Gastrocnemius medialis (tissue), 4 donors: ENCODE data around the gene HMGN1. TPM values are rescaled to one million over a fixed set of nuclear protein-coding genes. Genes with fewer than 3 reads are reported as not detected.

Experiments used
- ATAC-seq, 2 donors: fragments of 150-250 bp; one replicate each; pipeline ENCODE4 v1.9.1; 2016
- DNase-seq, 2 donors: peaks; one replicate each; pipeline ENCODE4 v3.0.0-alpha.2; 2019
- H3K27ac ChIP-seq, 4 donors: fragments of 200-600 bp; sonication (generic); 1 replicate in 1 of 4; 2 replicates in 3 of 4; pipeline ENCODE4 v1.5.1; 2016 to 2018; ENCODE audit warnings: mild to moderate bottlenecking in 2 of 4, moderate library complexity in 1 of 4
- H3K27me3 ChIP-seq, 3 donors: fragments of 200-600 bp; sonication (generic) in 2 of 3; 1 replicate in 1 of 3; 2 replicates in 2 of 3; pipeline versions ENCODE4 v1.5.1 to v1.6.0; 2016 to 2019; ENCODE audit warnings: mild to moderate bottlenecking in 1 of 3, moderate library complexity in 1 of 3
- H3K36me3 ChIP-seq, 2 donors: fragments of 200-600 bp; sonication (generic) in 1 of 2; one replicate each; pipeline ENCODE4 v1.5.1; 2017 to 2018
- H3K4me1 ChIP-seq, 2 donors: fragments of 200-600 bp; sonication (generic) in 1 of 2; one replicate each; pipeline ENCODE4 v1.5.1; 2016 to 2017; ENCODE audit warnings: mild to moderate bottlenecking in 2 of 2
- H3K4me3 ChIP-seq, 4 donors: fragments of 200-600 bp; sonication (generic) in 3 of 4; 1 replicate in 1 of 4; 2 replicates in 3 of 4; pipeline ENCODE4 v1.5.1; 2016 to 2019; ENCODE audit warnings: mild to moderate bottlenecking in 2 of 4
- H3K9me3 ChIP-seq, 3 donors: fragments of 200-600 bp; sonication (generic) in 2 of 3; 1 replicate in 1 of 3; 2 replicates in 2 of 3; pipeline ENCODE4 v1.5.1; 2016 to 2019
- POLR2A ChIP-seq, 2 donors: fragments of 450-650 bp; IDR thresholded peaks; one replicate each; pipeline ENCODE4 v1.6.1; 2017; ENCODE audit warnings: antibody characterized with exemption in 2 of 2, mild to moderate bottlenecking in 2 of 2, moderate library complexity in 2 of 2
- in situ Hi-C, 4 donors: fragments of 200-750 bp; cut with MboI; loops; one replicate each; pipeline versions ENCODE4 v1.15.0 to v1.8.0; 2017; ENCODE audit warnings: low sequenced_read_pairs in 4 of 4
- intact Hi-C: fragments of 100-400 bp; cut with DNase I; formaldehyde crosslinking; loops from one replicate; pipeline ENCODE4 v1.15.1; 2023; ENCODE audit warnings: low total_unique reads
- total RNA-seq, 4 donors: library from RNA; depleted of rRNA; stranded (reverse); fragments of >200 nt; gene quantifications; one replicate each; pipeline versions ENCODE4 v1.1.0 to v1.2.3, GENCODE V29; 2016
- TF ChIP-seq, protein P1 (sequence below), 5 experiments: fragments of 450-650 bp in 3 of 5; fragments of 200-600 bp in 2 of 5; sonication (generic) in 2 of 5; IDR thresholded peaks in 4 of 5; conservative IDR thresholded peaks in 1 of 5; 1 replicate in 4 of 5; 2 replicates in 1 of 5; pipeline ENCODE4 v1.5.1; 2016 to 2019; ENCODE audit warnings: antibody characterized with exemption in 5 of 5, mild to moderate bottlenecking in 3 of 5, moderate library complexity in 3 of 5

Gene HMGN1
- total RNA-seq, 4 donors from 2014 or later = 7.6 to 16.2 (median 9.1) TPM

DNA sequence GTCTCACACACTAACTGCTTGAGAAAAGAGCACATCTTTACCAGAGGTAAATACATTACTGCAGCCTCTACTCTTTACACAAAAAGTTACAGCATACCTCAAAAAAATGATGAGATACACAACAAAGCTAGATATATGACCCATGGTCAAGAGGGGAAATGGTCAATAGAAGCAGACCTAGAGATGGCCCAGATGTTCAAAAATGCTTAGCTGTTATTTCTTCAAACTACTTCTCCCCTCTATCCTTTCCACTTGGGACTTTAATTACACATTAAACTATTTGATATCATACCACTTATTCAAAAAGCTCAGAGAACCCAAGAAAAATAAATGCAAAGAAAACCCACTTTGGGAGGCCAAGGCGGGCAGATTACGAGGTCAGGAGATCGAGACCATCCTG is 48.3 kb downstream of the HMGN1 start:
- H3K4me1 ChIP-seq = peaks cover 6% of the 10 kb centered on the region in 2 donors
- H3K27ac ChIP-seq = no peak overlapping the region
- ATAC-seq = no peak
- H3K27me3 ChIP-seq = no peaks in the 10 kb centered on the region
- H3K9me3 ChIP-seq = no peaks in the 10 kb centered on the region
- H3K4me3 ChIP-seq = no peak overlapping the region
- TF ChIP-seq, protein P1, sequence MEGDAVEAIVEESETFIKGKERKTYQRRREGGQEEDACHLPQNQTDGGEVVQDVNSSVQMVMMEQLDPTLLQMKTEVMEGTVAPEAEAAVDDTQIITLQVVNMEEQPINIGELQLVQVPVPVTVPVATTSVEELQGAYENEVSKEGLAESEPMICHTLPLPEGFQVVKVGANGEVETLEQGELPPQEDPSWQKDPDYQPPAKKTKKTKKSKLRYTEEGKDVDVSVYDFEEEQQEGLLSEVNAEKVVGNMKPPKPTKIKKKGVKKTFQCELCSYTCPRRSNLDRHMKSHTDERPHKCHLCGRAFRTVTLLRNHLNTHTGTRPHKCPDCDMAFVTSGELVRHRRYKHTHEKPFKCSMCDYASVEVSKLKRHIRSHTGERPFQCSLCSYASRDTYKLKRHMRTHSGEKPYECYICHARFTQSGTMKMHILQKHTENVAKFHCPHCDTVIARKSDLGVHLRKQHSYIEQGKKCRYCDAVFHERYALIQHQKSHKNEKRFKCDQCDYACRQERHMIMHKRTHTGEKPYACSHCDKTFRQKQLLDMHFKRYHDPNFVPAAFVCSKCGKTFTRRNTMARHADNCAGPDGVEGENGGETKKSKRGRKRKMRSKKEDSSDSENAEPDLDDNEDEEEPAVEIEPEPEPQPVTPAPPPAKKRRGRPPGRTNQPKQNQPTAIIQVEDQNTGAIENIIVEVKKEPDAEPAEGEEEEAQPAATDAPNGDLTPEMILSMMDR (IDR thresholded peaks at IDR 0.05 in 4 of 5, conservative IDR thresholded peaks at IDR 0.05 in 1 of 5) = no peak
- no peak for TF ChIP-seq POLR2A (IDR thresholded peaks at IDR 0.05)
- peaks cover 0 to 24% of the 10 kb centered on the region in 2 donors for H3K36me3 ChIP-seq
- in situ Hi-C loops (no loop called here), intact Hi-C loops (no loop called here)
- no peak for DNase-seq

DNA sequence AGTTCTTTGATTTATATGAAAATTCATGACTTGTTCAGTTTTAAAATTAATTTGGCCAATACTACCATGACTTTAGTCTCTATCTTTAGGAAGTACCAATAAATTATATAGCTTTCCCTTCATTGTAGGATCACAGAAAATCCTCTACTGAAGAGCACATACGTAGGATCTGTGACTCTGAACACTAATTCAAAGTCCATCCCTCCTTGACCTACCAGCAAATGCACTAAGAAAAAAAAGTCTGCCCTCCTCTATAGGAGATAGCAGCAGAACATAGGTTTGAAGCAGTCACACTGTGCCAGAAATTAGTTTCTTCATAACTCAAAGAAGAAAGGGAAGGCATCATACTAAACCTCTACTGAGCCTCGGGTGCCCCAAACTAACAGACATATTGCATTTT is 52.0 kb downstream of the HMGN1 start:
- H3K4me1 ChIP-seq = peaks cover 6% of the 10 kb centered on the region in 2 donors
- no peak for ATAC-seq
- in situ Hi-C loops = no loop called here
- intact Hi-C loops = no loop called here
- no peak overlapping the region for H3K27ac ChIP-seq
- TF ChIP-seq, protein P1 (IDR thresholded peaks at IDR 0.05 in 4 of 5, conservative IDR thresholded peaks at IDR 0.05 in 1 of 5) = no peak
- TF ChIP-seq POLR2A (IDR thresholded peaks at IDR 0.05) = no peak
- H3K36me3 ChIP-seq = peaks cover 0 to 59% of the 10 kb centered on the region in 2 donors
- DNase-seq = no peak
- H3K9me3 ChIP-seq = no peaks in the 10 kb centered on the region
- H3K27me3 ChIP-seq = no peaks in the 10 kb centered on the region
- H3K4me3 ChIP-seq = no peak overlapping the region

Other genes starting within 250 kb of the HMGN1 start
- 10 to 100 TPM; 12.9 to 53.5 (median 30.3) TPM for gene PSMG1, start 165.6 kb downstream of the HMGN1 start, total RNA-seq
- gene BRWD1, start 35.5 kb downstream of the HMGN1 start, total RNA-seq = 10 to 100 TPM; 42.2 to 65.7 (median 50.4) TPM
- gene LCA5L, start 96.7 kb upstream of the HMGN1 start, total RNA-seq = 1 to 10 TPM; 2.3 to 7.9 (median 4.9) TPM
- 100 to 1,000 TPM in 3 of 4 donors, 10 to 100 TPM in 1; 92.9 to 182 (median 149) TPM for gene SH3BGR, start 102.9 kb upstream of the HMGN1 start, total RNA-seq